NT2/D1 (cell line): Measurements from ENCODE around the gene TRA2B.

Experiments
- DNase-seq: peaks from one replicate; pipeline ENCODE4 v3.0.0-alpha.2; 2011; ENCODE audit warnings: low read depth, low spot score
- H3K27me3 ChIP-seq: 2 replicates; pipeline ENCODE4 v1.6.0; 2011; ENCODE audit warnings: mild to moderate bottlenecking; ENCODE audit not compliant: insufficient read length, insufficient read depth
- H3K36me3 ChIP-seq: 2 replicates; pipeline ENCODE4 v1.6.1; 2011; ENCODE audit warnings: mild to moderate bottlenecking, low read length, mixed read lengths; ENCODE audit not compliant: insufficient read depth, insufficient read length
- H3K4me1 ChIP-seq: 2 replicates; pipeline ENCODE4 v1.5.1; 2011; ENCODE audit not compliant: insufficient read depth, insufficient read length
- H3K4me3 ChIP-seq: 2 replicates; pipeline ENCODE4 v1.5.1; 2011; ENCODE audit warnings: low read depth; ENCODE audit not compliant: insufficient read length
- H3K9ac ChIP-seq: 2 replicates; pipeline ENCODE4 v1.6.0; 2011; ENCODE audit warnings: low read depth; ENCODE audit not compliant: insufficient read length
- H3K9me3 ChIP-seq: 2 replicates; pipeline ENCODE4 v1.5.1; 2011; ENCODE audit warnings: mild to moderate bottlenecking, low read length; ENCODE audit not compliant: insufficient read depth
- SUZ12 ChIP-seq: IDR thresholded peaks from 2 replicates; pipeline ENCODE4 v1.6.1; 2011; ENCODE audit not compliant: insufficient read length, insufficient read depth; ENCODE audit errors: extremely low read depth
- YY1 ChIP-seq: IDR thresholded peaks from 2 replicates; pipeline ENCODE4 v1.6.1; 2011; ENCODE audit not compliant: insufficient read length, insufficient read depth
- ZNF274 ChIP-seq: IDR thresholded peaks from 2 replicates; pipeline ENCODE4 v1.6.1; 2011; ENCODE audit warnings: mild to moderate bottlenecking, low read depth, low read length

TRA2B gene

DNA sequence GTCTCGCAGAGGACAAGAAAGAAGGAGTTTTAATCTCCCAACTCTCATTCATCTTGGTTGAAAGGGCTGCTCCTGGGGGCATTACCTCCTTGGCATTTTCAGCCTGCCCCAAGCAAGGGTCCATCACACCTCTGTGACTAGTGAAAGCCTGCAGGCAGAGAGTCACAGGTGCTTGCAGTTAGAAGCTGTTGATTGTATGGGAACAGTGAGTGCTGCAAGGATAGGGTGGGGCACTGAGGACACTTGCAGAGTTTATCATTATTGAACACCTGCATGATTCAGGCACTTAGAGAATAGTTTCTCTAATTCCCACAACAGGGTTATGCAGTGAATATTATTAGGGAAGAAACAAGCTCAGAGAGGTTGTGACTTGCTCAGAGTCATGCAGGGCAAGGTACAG, 71.3 kb downstream of the TRA2B start:
- no peak for DNase-seq
- Histone ChIP-seq H3K27me3 (no peaks in the 10 kb centered on the region), H3K9ac (no peak overlapping the region), H3K4me3 (no peak overlapping the region), H3K4me1 (peaks cover 2% of the 10 kb centered on the region), H3K36me3 (no peaks in the 10 kb centered on the region), H3K9me3 (no peaks in the 10 kb centered on the region)
- TF ChIP-seq ZNF274 (no peak), SUZ12 (no peak), YY1 (no peak)
